Left lung (tissue), 10 donors: ENCODE data around the gene TC2N. TPM values are rescaled to one million over a fixed set of nuclear protein-coding genes. Genes with fewer than 3 reads are reported as not detected.

ENCODE experiments used
- ATAC-seq: fragments of 200-7000 bp; cut with Tn5 transposase; one replicate; pipeline ENCODE4 v1.9.1; 2020; ENCODE audit warnings: moderate library complexity
- DNase-seq, 4 donors: peaks; one replicate each; pipeline ENCODE4 v3.0.0-alpha.2; 2013 to 2020
- H3K27ac ChIP-seq, 2 donors: fragments of 200-600 bp; sonication (generic) in 1 of 2; one replicate each; pipeline versions ENCODE4 v1.5.0 to v1.8.0; 2020 to 2021
- H3K27me3 ChIP-seq, 2 donors: fragments of 200-600 bp; sonication (generic) in 1 of 2; one replicate each; pipeline versions ENCODE4 v1.5.0 to v1.8.0; 2020 to 2021
- H3K36me3 ChIP-seq, 2 donors: fragments of 200-600 bp; sonication (generic) in 1 of 2; one replicate each; pipeline versions ENCODE4 v1.5.0 to v1.8.0; 2020 to 2021
- H3K4me1 ChIP-seq, 2 donors: fragments of 200-600 bp; one replicate each; pipeline ENCODE4 v1.8.0; 2021
- H3K4me3 ChIP-seq, 2 donors: fragments of 200-600 bp; sonication (generic) in 1 of 2; one replicate each; pipeline versions ENCODE4 v1.5.0 to v1.8.0; 2020 to 2021; ENCODE audit warnings: mild to moderate bottlenecking in 1 of 2
- H3K9me3 ChIP-seq, 2 donors: fragments of 200-600 bp; sonication (generic) in 1 of 2; one replicate each; pipeline versions ENCODE4 v1.5.0 to v1.8.0; 2020 to 2021
- CTCF ChIP-seq, 2 donors: fragments of 200-600 bp; sonication (generic) in 1 of 2; IDR thresholded peaks; one replicate each; pipeline versions ENCODE4 v1.5.0 to v1.8.0; 2021; ENCODE audit warnings: antibody characterized with exemption in 2 of 2
- intact Hi-C, 2 donors: fragments of 100-400 bp; cut with DNase I; formaldehyde crosslinking; loops; one replicate each; pipeline versions ENCODE4 v1.11.2 to v1.14.2; 2022
- polyA plus RNA-seq, 6 donors: library from polyadenylated mRNA; unstranded; fragments of 120-200 nt; gene quantifications; one replicate each; pipeline ENCODE4 v1.2.1, GENCODE V29; 2013; ENCODE audit not compliant: insufficient read length in 6 of 6
- total RNA-seq, 2 donors: library from RNA; stranded (reverse); fragmentation: NEBNext Ultra II Directional; extraction: Animal tissue kit (Norgen Biotek cat#: 25700); gene quantifications; one replicate each; pipeline ENCODE4 v1.2.1, GENCODE V29; 2021
- donor health status: DM: no; HTN: yes; CAD: no.
- donor health status: DM: no; HTN: no; CAD: no.

The TC2N gene
- total and polyA plus RNA-seq, 8 donors, result 20.3 to 58.1 (median 29.7) TPM

GRCh38 chr14:91897106-91897701 is 29.9 kb upstream of the TC2N start:
- DNase-seq, result peak in 1 of 4 donors; percentile 72
- intact Hi-C loops, result no loop called here
- no peaks in the 10 kb centered on the region for H3K9me3 ChIP-seq

GRCh38 chr14:91896419-91896818 is 29.1 kb upstream of the TC2N start:
- H3K4me3 ChIP-seq, result no peak overlapping the region
- ATAC-seq (no peak), DNase-seq (no peak)
- intact Hi-C loops, result no loop called here
- H3K4me1 ChIP-seq, result peaks cover 5 to 9% of the 10 kb centered on the region in 2 donors
- no peaks in the 10 kb centered on the region for H3K27me3 ChIP-seq
- no peaks in the 10 kb centered on the region for H3K36me3 ChIP-seq
- no peak for TF ChIP-seq CTCF (IDR thresholded peaks at IDR 0.05)
- no peak overlapping the region for H3K27ac ChIP-seq
- no peaks in the 10 kb centered on the region for H3K9me3 ChIP-seq

More at GRCh38 chr14:91897106-91897701, 29.9 kb upstream of the TC2N start:
- peak; percentile 85 for ATAC-seq
- Histone ChIP-seq H3K4me3 (no peak overlapping the region), H3K4me1 (peaks cover 5 to 9% of the 10 kb centered on the region in 2 donors), H3K27ac (peak overlapping the region in 1 of 2 donors; percentile 39), H3K36me3 (no peaks in the 10 kb centered on the region), H3K27me3 (no peaks in the 10 kb centered on the region)
- no peak for TF ChIP-seq CTCF (IDR thresholded peaks at IDR 0.05)

- Histone ChIP-seq H3K36me3 (no peaks in the 10 kb centered on the region), H3K4me1 (peaks cover 15 to 20% of the 10 kb centered on the region in 2 donors), H3K27ac (no peak overlapping the region), H3K4me3 (no peak overlapping the region), H3K27me3 (no peaks in the 10 kb centered on the region), H3K9me3 (no peaks in the 10 kb centered on the region)
- TF ChIP-seq CTCF (IDR thresholded peaks at IDR 0.05), result no peak
- no peak for ATAC-seq
- intact Hi-C loops, result no loop called here
- DNase-seq, result no peak
These were observed 26.3 kb upstream of the TC2N start for GRCh38 chr14:91893669-91894068.

- peaks cover 15 to 20% of the 10 kb centered on the region in 2 donors for H3K4me1 ChIP-seq
- ATAC-seq, result no peak
- no peak overlapping the region for H3K4me3 ChIP-seq
- H3K27ac ChIP-seq, result no peak overlapping the region
- no peaks in the 10 kb centered on the region for H3K9me3 ChIP-seq
- intact Hi-C loops, result no loop called here
- no peaks in the 10 kb centered on the region for H3K27me3 ChIP-seq
- no peak for TF ChIP-seq CTCF (IDR thresholded peaks at IDR 0.05)
- no peak for DNase-seq
- no peaks in the 10 kb centered on the region for H3K36me3 ChIP-seq
These were observed 25.7 kb upstream of the TC2N start for GRCh38 chr14:91893007-91893406.

- ATAC-seq (no peak), DNase-seq (no peak)
These were observed 24.4 kb upstream of the TC2N start for GRCh38 chr14:91891721-91892220.

More at GRCh38 chr14:91891721-91892220, 24.4 kb upstream of the TC2N start:
- Histone ChIP-seq H3K4me3 (no peak overlapping the region), H3K36me3 (no peaks in the 10 kb centered on the region), H3K27ac (no peak overlapping the region), H3K9me3 (no peaks in the 10 kb centered on the region), H3K27me3 (no peaks in the 10 kb centered on the region), H3K4me1 (peaks cover 5 to 20% of the 10 kb centered on the region in 2 donors)
- intact Hi-C loops, result no loop called here
- TF ChIP-seq CTCF (IDR thresholded peaks at IDR 0.05), result no peak
